Epithelial cell of proximal tubule (primary cell): ENCODE data around the gene ZBTB7A. TPM values are rescaled to one million over a fixed set of nuclear protein-coding genes. Genes with fewer than 3 reads are reported as not detected.

Experiments
- DNase-seq: peaks from one replicate; pipeline ENCODE4 v3.0.0-alpha.2; 2011; ENCODE audit warnings: low read depth
- H3K4me3 ChIP-seq: 2 replicates; pipeline ENCODE4 v1.5.1; 2011; ENCODE audit warnings: low read depth, mild to moderate bottlenecking, low read length
- CTCF ChIP-seq: conservative IDR thresholded peaks from 2 replicates; pipeline ENCODE4 v1.5.1; 2012; ENCODE audit warnings: low read depth, mild to moderate bottlenecking, low read length
- total RNA-seq: library from RNA; depleted of rRNA; stranded (reverse); fragments of >200 nt; gene quantifications from 2 replicates; pipeline ENCODE4 v1.2.3, GENCODE V29; 2015

ZBTB7A gene
- total RNA-seq, 1 donor from 2014 or later = 22.1 TPM

GRCh38 chr19:4035018-4035566 lies 31.6 kb downstream of the ZBTB7A start:
- no peak for DNase-seq
- no peak for TF ChIP-seq CTCF
- no peak overlapping the region for H3K4me3 ChIP-seq

DNA sequence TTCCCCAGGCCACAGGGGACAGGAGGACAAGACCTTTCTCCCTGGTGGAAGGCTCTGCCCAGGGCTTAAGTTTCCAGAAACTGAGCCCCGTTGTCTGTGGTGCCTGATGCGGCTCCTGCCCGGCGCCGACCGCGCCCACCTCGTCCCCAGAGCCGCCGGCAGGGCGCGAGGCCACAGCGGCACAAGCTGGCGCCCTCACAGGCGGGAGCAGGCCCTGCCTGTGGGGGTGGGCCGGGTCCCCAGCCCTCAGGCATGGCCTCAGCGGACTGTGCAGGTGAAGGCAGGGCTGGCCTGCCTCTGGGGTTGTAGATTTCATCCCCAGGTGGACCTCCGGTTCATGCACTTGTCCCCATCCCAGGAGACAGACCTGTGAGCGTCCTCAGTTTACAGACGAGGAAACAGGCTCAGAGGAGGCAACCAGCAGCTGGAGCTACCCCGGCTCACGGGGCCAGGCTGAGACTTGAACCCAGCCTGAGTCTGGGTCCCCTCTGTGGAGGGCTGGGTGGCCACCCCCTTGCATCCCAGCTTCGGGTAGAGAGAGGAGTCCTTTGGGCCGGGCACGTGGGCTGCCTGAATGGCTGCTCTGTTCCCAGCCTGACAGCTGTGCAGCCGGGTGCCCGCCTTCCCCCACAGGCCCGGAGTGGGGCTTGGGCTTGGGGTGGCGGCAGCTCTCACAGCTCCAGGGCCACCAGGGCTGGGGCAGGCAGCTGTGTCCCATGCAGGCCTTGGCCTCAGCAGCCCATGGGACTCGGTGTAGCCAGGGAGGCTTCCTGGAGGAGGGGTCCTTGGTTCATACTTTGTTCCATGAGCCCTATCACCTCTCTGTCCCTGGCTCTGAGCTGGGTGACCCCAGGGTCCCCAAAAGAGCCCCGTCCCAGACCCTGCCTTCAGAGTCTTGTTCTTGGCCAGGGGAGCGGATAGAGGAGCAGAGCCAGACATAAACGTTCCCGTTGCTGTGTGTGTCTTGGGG lies 32.4 kb downstream of the ZBTB7A start:
- no peak for TF ChIP-seq CTCF
- H3K4me3 ChIP-seq = no peak overlapping the region
- no peak for DNase-seq

DNA sequence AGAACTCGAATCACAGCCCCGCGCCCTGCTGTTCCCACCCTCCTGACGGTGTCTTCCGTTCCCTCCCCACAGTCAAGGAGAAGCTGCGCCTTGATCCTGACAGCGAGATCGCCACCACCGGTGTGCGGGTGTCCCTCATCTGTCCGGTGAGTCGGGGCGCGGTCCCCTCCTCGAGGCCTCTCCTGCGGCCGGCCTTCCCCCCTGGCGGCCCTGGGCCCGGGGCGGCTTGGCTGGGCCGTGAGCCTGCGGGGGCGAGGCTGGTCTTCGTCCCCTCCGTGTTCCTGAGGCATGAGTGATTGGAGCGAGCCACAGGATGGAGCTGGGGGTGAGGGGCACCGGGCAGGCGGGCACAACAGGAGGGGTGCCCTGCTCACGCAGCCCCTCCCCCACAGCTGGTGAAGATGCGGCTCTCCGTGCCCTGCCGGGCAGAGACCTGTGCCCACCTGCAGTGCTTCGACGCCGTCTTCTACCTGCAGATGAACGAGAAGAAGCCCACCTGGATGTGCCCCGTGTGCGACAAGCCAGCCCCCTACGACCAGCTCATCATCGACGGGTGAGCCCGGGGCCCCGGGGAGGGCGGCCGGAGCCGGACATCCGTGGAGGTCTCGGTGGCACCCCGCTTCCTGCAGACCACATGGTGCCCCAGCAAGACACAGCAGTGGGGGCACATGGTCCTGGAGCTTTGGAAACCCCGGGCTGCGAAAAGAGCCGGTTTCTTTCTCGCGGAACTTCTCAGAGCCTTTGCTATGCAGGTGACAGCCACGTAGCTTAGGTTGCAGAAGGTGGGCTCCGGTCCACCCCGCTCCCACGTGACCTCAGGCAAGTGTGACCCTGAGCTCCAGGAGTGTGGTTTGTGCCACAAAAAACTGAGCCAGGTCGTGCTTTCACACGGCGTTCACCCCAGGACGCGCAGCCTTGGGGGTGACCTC lies 33.4 kb downstream of the ZBTB7A start:
- no peak overlapping the region for H3K4me3 ChIP-seq
- TF ChIP-seq CTCF = no peak
- DNase-seq = no peak

GRCh38 chr19:4032436-4032835 lies 34.3 kb downstream of the ZBTB7A start:
- TF ChIP-seq CTCF = no peak
- no peak overlapping the region for H3K4me3 ChIP-seq
- DNase-seq = no peak

GRCh38 chr19:4031420-4031819 lies 35.3 kb downstream of the ZBTB7A start:
- H3K4me3 ChIP-seq = no peak overlapping the region
- DNase-seq = no peak
- TF ChIP-seq CTCF = no peak

DNA sequence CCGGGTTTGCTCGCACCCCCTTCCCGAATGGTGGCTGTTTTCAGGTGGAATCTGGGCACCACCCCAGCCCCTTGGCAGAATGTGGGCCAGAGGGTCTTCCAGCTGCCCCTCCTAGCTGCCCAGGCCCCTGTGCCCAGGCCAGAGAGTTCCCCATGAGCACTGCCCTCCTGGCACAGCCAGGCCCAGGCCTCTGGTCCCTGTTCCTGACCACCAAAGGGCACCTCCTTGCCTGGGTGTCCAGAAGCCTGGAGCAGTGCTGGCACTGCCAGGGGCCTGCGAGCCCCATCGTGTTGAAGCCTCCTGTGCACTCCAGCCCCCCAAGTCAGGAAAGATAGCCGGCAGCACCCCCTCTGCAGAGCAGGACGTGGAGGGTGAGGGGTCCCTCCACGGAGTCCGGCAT lies 35.7 kb downstream of the ZBTB7A start:
- no peak for TF ChIP-seq CTCF

More for the DNA sequence above, 35.7 kb downstream of the ZBTB7A start:
- no peak for DNase-seq
- no peak overlapping the region for H3K4me3 ChIP-seq
